K562 (cell line): Measurements from ENCODE around the gene WWOX.

Experiments
- FOXK1 ChIP-seq: sonication (generic); formaldehyde crosslinking; IDR thresholded peaks from 2 replicates; pipeline ENCODE4 v1.8.0; 2022; ENCODE audit warnings: missing genetic modification reagents, mild to moderate bottlenecking, borderline replicate concordance
- HDAC6 ChIP-seq: IDR thresholded peaks from 2 replicates; pipeline ENCODE4 v1.6.1; 2012; ENCODE audit warnings: low read depth, mild to moderate bottlenecking, control low read depth, inconsistent platforms, low read length, moderate library complexity
- NR2C2 ChIP-seq, 2 experiments: fragments of 200-800 bp in 1 of 2; sonication (Bioruptor generic) in 1 of 2; sonication (generic) in 1 of 2; formaldehyde crosslinking in 1 of 2; IDR thresholded peaks; 2 replicates each; pipeline versions ENCODE4 v1.6.1 to v1.8.0; 2016 to 2022; ENCODE audit warnings: mild to moderate bottlenecking in 1 of 2, missing compliant biosample characterization in 1 of 2, missing genetic modification characterization in 1 of 2, missing genetic modification reagents in 1 of 2
- SREBF1 ChIP-seq: fragments of 150-350 bp; IDR thresholded peaks from 2 replicates; pipeline ENCODE4 v1.6.1; 2014; ENCODE audit warnings: antibody characterized with exemption, low read depth, low read length, borderline replicate concordance
- TAF15 ChIP-seq: fragments of 200-400 bp; formaldehyde crosslinking; IDR thresholded peaks from 2 replicates; pipeline ENCODE4 v1.6.1; 2017; ENCODE audit warnings: mild to moderate bottlenecking, low read depth, low read length, moderate library complexity
- TCF3 ChIP-seq: sonication (generic); formaldehyde crosslinking; IDR thresholded peaks from 2 replicates; pipeline ENCODE4 v1.4.0; 2020; ENCODE audit warnings: mild to moderate bottlenecking, missing genetic modification reagents
- ZFP30 ChIP-seq: fragments of 250-450 bp; sonication (Bioruptor Pico); IDR thresholded peaks from 2 replicates; pipeline ENCODE4 v1.8.0; 2022; ENCODE audit warnings: moderate library complexity, mild to moderate bottlenecking, inconsistent platforms, borderline replicate concordance
- ZFP36 ChIP-seq: fragments of 150-350 bp; IDR thresholded peaks from 2 replicates; pipeline ENCODE4 v1.6.1; 2018; ENCODE audit warnings: low read length, low read depth; ENCODE audit not compliant: partially characterized antibody
- ZNF184 ChIP-seq: sonication (generic); formaldehyde crosslinking; IDR thresholded peaks from 2 replicates; pipeline ENCODE4 v1.5.0; 2020; ENCODE audit warnings: missing genetic modification reagents
- TF ChIP-seq, protein P1 (sequence below), 3 experiments: IDR thresholded peaks in 2 of 3; conservative IDR thresholded peaks in 1 of 3; 2 replicates each; pipeline ENCODE4 v1.5.1; 2011 to 2012; ENCODE audit warnings: low read length in 3 of 3, mild to moderate bottlenecking in 3 of 3, control low read depth in 2 of 3, improper control_type of control experiment in 1 of 3, inconsistent platforms in 1 of 3, low read depth in 1 of 3, mixed read lengths in 1 of 3, moderate library complexity in 1 of 3; ENCODE audit not compliant: insufficient read depth in 2 of 3
- TF ChIP-seq, protein P2 (sequence below): sonication (generic); formaldehyde crosslinking; IDR thresholded peaks from 2 replicates; pipeline ENCODE4 v1.8.0; 2023; ENCODE audit warnings: mild to moderate bottlenecking, missing genetic modification reagents

DNA sequence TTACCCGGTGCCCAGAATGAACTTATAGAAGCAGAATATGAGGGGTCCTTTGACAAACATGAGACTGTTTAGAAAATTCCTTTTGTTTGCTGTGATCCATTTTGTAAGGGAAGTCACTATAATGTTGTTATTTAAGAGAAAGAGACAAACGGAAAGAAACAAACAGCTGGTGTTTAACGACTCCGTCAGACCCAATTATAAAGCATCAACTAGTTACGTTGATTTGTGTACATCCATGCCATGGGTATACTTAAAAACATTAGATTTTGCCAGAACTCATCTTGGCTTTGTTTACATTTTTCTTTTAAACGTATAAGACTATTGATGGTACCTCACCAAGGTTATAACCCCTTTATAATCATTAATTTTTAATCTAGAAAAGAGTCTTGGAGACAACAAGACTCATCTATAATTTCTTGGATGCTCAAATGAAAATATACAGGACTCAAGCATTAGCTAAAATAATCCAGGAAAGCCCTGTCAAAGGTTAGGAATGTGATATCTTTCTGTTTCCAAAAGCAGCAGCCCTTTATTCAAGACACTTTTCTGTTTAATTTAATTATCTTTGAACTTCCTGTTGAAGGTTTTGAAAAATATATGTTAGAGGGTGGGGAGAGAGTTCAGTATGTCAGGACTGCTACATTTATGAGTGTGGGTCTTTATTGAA, 331.7 kb downstream of the WWOX start:
- TF ChIP-seq ZFP36 (no peak), TAF15 (no peak), HDAC6 (no peak), FOXK1 (CRISPR knock-in tag) (no peak), NR2C2 (CRISPR knock-in tag; IDR thresholded peaks at IDR 0.05) (no peak), NR2C2 (tag; IDR thresholded peaks at IDR 0.05) (no peak), ZNF184 (CRISPR knock-in tag) (no peak), TCF3 (CRISPR knock-in tag) (no peak), SREBF1 (no peak), ZFP30 (no peak)
- TF ChIP-seq, protein P1, sequence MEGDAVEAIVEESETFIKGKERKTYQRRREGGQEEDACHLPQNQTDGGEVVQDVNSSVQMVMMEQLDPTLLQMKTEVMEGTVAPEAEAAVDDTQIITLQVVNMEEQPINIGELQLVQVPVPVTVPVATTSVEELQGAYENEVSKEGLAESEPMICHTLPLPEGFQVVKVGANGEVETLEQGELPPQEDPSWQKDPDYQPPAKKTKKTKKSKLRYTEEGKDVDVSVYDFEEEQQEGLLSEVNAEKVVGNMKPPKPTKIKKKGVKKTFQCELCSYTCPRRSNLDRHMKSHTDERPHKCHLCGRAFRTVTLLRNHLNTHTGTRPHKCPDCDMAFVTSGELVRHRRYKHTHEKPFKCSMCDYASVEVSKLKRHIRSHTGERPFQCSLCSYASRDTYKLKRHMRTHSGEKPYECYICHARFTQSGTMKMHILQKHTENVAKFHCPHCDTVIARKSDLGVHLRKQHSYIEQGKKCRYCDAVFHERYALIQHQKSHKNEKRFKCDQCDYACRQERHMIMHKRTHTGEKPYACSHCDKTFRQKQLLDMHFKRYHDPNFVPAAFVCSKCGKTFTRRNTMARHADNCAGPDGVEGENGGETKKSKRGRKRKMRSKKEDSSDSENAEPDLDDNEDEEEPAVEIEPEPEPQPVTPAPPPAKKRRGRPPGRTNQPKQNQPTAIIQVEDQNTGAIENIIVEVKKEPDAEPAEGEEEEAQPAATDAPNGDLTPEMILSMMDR (IDR thresholded peaks at IDR 0.05 in 2 of 3, conservative IDR thresholded peaks at IDR 0.05 in 1 of 3; ENCODE audit: insufficient read depth in 2 of 3, low read depth in 1 of 3, low read length in 3 of 3), result no peak
- TF ChIP-seq, protein P2, sequence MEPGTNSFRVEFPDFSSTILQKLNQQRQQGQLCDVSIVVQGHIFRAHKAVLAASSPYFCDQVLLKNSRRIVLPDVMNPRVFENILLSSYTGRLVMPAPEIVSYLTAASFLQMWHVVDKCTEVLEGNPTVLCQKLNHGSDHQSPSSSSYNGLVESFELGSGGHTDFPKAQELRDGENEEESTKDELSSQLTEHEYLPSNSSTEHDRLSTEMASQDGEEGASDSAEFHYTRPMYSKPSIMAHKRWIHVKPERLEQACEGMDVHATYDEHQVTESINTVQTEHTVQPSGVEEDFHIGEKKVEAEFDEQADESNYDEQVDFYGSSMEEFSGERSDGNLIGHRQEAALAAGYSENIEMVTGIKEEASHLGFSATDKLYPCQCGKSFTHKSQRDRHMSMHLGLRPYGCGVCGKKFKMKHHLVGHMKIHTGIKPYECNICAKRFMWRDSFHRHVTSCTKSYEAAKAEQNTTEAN, result no peak
